ENCODE measurements around the gene FRMD8.
A peak's percentile ranks its signal among the peaks of the same experiment; 100 is the strongest.

The FRMD8 gene

GRCh38 chr11:65378208-65378927 lies 8.1 kb upstream of the FRMD8 start:
- Histone ChIP-seq H3K4me3 (ENCODE audit: low read length) (no peak overlapping the region), H3K4me1 (ENCODE audit: control insufficient read depth, insufficient read depth, low read length) (peaks cover 35% of the 10 kb centered on the region), H3K9ac (ENCODE audit: low read length) (no peak overlapping the region), H3K27me3 (ENCODE audit: control insufficient read depth, insufficient read depth, low read length) (no peaks in the 10 kb centered on the region), H3K9me3 (ENCODE audit: control insufficient read depth, low read length) (no peaks in the 10 kb centered on the region), H3K36me3 (ENCODE audit: control insufficient read depth, insufficient read depth, low read length) (no peaks in the 10 kb centered on the region)

GRCh38 chr11:65378928-65379638 lies 7.4 kb upstream of the FRMD8 start:
- H3K9ac ChIP-seq (ENCODE audit: low read length): no peak overlapping the region
- H3K4me3 ChIP-seq (ENCODE audit: low read length): no peak overlapping the region
- no peaks in the 10 kb centered on the region for H3K9me3 ChIP-seq (ENCODE audit: control insufficient read depth, low read length)
- H3K4me1 ChIP-seq (ENCODE audit: control insufficient read depth, insufficient read depth, low read length): peaks cover 36% of the 10 kb centered on the region
- H3K27me3 ChIP-seq (ENCODE audit: control insufficient read depth, insufficient read depth, low read length): no peaks in the 10 kb centered on the region
- no peaks in the 10 kb centered on the region for H3K36me3 ChIP-seq (ENCODE audit: control insufficient read depth, insufficient read depth, low read length)

- H3K27me3 ChIP-seq (ENCODE audit: control insufficient read depth, insufficient read depth, low read length): no peaks in the 10 kb centered on the region
- no peaks in the 10 kb centered on the region for H3K36me3 ChIP-seq (ENCODE audit: control insufficient read depth, insufficient read depth, low read length)
- H3K4me3 ChIP-seq (ENCODE audit: low read length): no peak overlapping the region
- no peak overlapping the region for H3K9ac ChIP-seq (ENCODE audit: low read length)
- H3K9me3 ChIP-seq (ENCODE audit: control insufficient read depth, low read length): no peaks in the 10 kb centered on the region
- peaks cover 36% of the 10 kb centered on the region for H3K4me1 ChIP-seq (ENCODE audit: control insufficient read depth, insufficient read depth, low read length)
Measured at GRCh38 chr11:65379698-65380459, 6.6 kb upstream of the FRMD8 start.

GRCh38 chr11:65380460-65381119 lies 5.8 kb upstream of the FRMD8 start:
- no peaks in the 10 kb centered on the region for H3K27me3 ChIP-seq (ENCODE audit: control insufficient read depth, insufficient read depth, low read length)
- no peak overlapping the region for H3K4me3 ChIP-seq (ENCODE audit: low read length)
- no peaks in the 10 kb centered on the region for H3K36me3 ChIP-seq (ENCODE audit: control insufficient read depth, insufficient read depth, low read length)
- H3K4me1 ChIP-seq (ENCODE audit: control insufficient read depth, insufficient read depth, low read length): peaks cover 36% of the 10 kb centered on the region
- H3K9ac ChIP-seq (ENCODE audit: low read length): no peak overlapping the region
- no peaks in the 10 kb centered on the region for H3K9me3 ChIP-seq (ENCODE audit: control insufficient read depth, low read length)

GRCh38 chr11:65381716-65382032 lies 4.8 kb upstream of the FRMD8 start:
- Histone ChIP-seq H3K4me3 (ENCODE audit: low read length) (peak overlapping the region; percentile 49), H3K4me1 (ENCODE audit: control insufficient read depth, insufficient read depth, low read length) (peaks cover 40% of the 10 kb centered on the region), H3K27me3 (ENCODE audit: control insufficient read depth, insufficient read depth, low read length) (no peaks in the 10 kb centered on the region), H3K36me3 (ENCODE audit: control insufficient read depth, insufficient read depth, low read length) (no peaks in the 10 kb centered on the region), H3K9me3 (ENCODE audit: control insufficient read depth, low read length) (no peaks in the 10 kb centered on the region), H3K9ac (ENCODE audit: low read length) (peak overlapping the region; percentile 88)

GRCh38 chr11:65382033-65382803 lies 4.2 kb upstream of the FRMD8 start, which contains the start of gene SLC25A45:
Gene SLC25A45, minus strand, starts transcription at chr11:65382646. Its CDS starts 695 bp downstream, at chr11:65381951.
- Histone ChIP-seq H3K4me1 (ENCODE audit: control insufficient read depth, insufficient read depth, low read length) (peaks cover 40% of the 10 kb centered on the region), H3K27me3 (ENCODE audit: control insufficient read depth, insufficient read depth, low read length) (no peaks in the 10 kb centered on the region), H3K4me3 (ENCODE audit: low read length) (peak within 1 kb of the TSS; percentile 58), H3K36me3 (ENCODE audit: control insufficient read depth, insufficient read depth, low read length) (no peaks in the 10 kb centered on the region), H3K9ac (ENCODE audit: low read length) (peak within 1 kb of the TSS; percentile 88), H3K9me3 (ENCODE audit: control insufficient read depth, low read length) (no peaks in the 10 kb centered on the region)

GRCh38 chr11:65382804-65383368 lies 3.6 kb upstream of the FRMD8 start:
- Histone ChIP-seq H3K4me1 (ENCODE audit: control insufficient read depth, insufficient read depth, low read length) (peaks cover 38% of the 10 kb centered on the region), H3K4me3 (ENCODE audit: low read length) (peak overlapping the region; percentile 58)

GRCh38 chr11:65383778-65384177 lies 2.7 kb upstream of the FRMD8 start:
- H3K4me1 ChIP-seq (ENCODE audit: control insufficient read depth, insufficient read depth, low read length): peaks cover 43% of the 10 kb centered on the region
- no peaks in the 10 kb centered on the region for H3K36me3 ChIP-seq (ENCODE audit: control insufficient read depth, insufficient read depth, low read length)
- H3K9ac ChIP-seq (ENCODE audit: low read length): no peak overlapping the region
- no peaks in the 10 kb centered on the region for H3K27me3 ChIP-seq (ENCODE audit: control insufficient read depth, insufficient read depth, low read length)
- no peaks in the 10 kb centered on the region for H3K9me3 ChIP-seq (ENCODE audit: control insufficient read depth, low read length)
- H3K4me3 ChIP-seq (ENCODE audit: low read length): no peak overlapping the region

More at GRCh38 chr11:65382804-65383368, 3.6 kb upstream of the FRMD8 start:
- Histone ChIP-seq H3K9ac (ENCODE audit: low read length) (peak overlapping the region; percentile 88), H3K27me3 (ENCODE audit: control insufficient read depth, insufficient read depth, low read length) (no peaks in the 10 kb centered on the region), H3K36me3 (ENCODE audit: control insufficient read depth, insufficient read depth, low read length) (no peaks in the 10 kb centered on the region), H3K9me3 (ENCODE audit: control insufficient read depth, low read length) (no peaks in the 10 kb centered on the region)

GRCh38 chr11:65384301-65384889 lies 2.0 kb upstream of the FRMD8 start:
- no peak overlapping the region for H3K9ac ChIP-seq (ENCODE audit: low read length)
- H3K27me3 ChIP-seq (ENCODE audit: control insufficient read depth, insufficient read depth, low read length): no peaks in the 10 kb centered on the region
- H3K4me1 ChIP-seq (ENCODE audit: control insufficient read depth, insufficient read depth, low read length): peaks cover 49% of the 10 kb centered on the region
- H3K4me3 ChIP-seq (ENCODE audit: low read length): no peak overlapping the region
- no peaks in the 10 kb centered on the region for H3K36me3 ChIP-seq (ENCODE audit: control insufficient read depth, insufficient read depth, low read length)
- H3K9me3 ChIP-seq (ENCODE audit: control insufficient read depth, low read length): no peaks in the 10 kb centered on the region

GRCh38 chr11:65388731-65389130 lies 2.3 kb downstream of the FRMD8 start:
- Histone ChIP-seq H3K4me1 (ENCODE audit: control insufficient read depth, insufficient read depth, low read length) (peaks cover 27% of the 10 kb centered on the region), H3K9me3 (ENCODE audit: control insufficient read depth, low read length) (no peaks in the 10 kb centered on the region), H3K27me3 (ENCODE audit: control insufficient read depth, insufficient read depth, low read length) (no peaks in the 10 kb centered on the region), H3K4me3 (ENCODE audit: low read length) (no peak overlapping the region), H3K9ac (ENCODE audit: low read length) (no peak overlapping the region), H3K36me3 (ENCODE audit: control insufficient read depth, insufficient read depth, low read length) (no peaks in the 10 kb centered on the region)
